ENCODE data around the gene ZNRF1.

- TF ChIP-seq, protein P1, sequence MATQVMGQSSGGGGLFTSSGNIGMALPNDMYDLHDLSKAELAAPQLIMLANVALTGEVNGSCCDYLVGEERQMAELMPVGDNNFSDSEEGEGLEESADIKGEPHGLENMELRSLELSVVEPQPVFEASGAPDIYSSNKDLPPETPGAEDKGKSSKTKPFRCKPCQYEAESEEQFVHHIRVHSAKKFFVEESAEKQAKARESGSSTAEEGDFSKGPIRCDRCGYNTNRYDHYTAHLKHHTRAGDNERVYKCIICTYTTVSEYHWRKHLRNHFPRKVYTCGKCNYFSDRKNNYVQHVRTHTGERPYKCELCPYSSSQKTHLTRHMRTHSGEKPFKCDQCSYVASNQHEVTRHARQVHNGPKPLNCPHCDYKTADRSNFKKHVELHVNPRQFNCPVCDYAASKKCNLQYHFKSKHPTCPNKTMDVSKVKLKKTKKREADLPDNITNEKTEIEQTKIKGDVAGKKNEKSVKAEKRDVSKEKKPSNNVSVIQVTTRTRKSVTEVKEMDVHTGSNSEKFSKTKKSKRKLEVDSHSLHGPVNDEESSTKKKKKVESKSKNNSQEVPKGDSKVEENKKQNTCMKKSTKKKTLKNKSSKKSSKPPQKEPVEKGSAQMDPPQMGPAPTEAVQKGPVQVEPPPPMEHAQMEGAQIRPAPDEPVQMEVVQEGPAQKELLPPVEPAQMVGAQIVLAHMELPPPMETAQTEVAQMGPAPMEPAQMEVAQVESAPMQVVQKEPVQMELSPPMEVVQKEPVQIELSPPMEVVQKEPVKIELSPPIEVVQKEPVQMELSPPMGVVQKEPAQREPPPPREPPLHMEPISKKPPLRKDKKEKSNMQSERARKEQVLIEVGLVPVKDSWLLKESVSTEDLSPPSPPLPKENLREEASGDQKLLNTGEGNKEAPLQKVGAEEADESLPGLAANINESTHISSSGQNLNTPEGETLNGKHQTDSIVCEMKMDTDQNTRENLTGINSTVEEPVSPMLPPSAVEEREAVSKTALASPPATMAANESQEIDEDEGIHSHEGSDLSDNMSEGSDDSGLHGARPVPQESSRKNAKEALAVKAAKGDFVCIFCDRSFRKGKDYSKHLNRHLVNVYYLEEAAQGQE (IDR thresholded peaks at IDR 0.05; ENCODE audit: low read depth): no peak
- TF ChIP-seq TCF12 (IDR thresholded peaks at IDR 0.05; ENCODE audit: low read depth) (no peak), MAX (IDR thresholded peaks at IDR 0.05) (no peak), EP300 (IDR thresholded peaks at IDR 0.05; ENCODE audit: borderline replicate concordance) (no peak), RAD21 (IDR thresholded peaks at IDR 0.05; ENCODE audit: low read depth) (no peak), NFIC (IDR thresholded peaks at IDR 0.05) (no peak), CEBPB (IDR thresholded peaks at IDR 0.05) (no peak), TAF1 (IDR thresholded peaks at IDR 0.05; ENCODE audit: low read depth) (no peak), FOXM1 (IDR thresholded peaks at IDR 0.05; ENCODE audit: borderline replicate concordance, low read depth) (no peak), ZBTB7A (IDR thresholded peaks at IDR 0.05; ENCODE audit: low read depth) (no peak)
These were observed 23.7 kb downstream of the ZNRF1 start for GRCh38 chr16:75022567-75022966.

Measured in Ishikawa (cell line).